Measurements from ENCODE around the gene USP5. TPM values are rescaled to one million over a fixed set of nuclear protein-coding genes. Genes with fewer than 3 reads are reported as not detected.
"Not testable (repeated sequence)": the region's sequence is repeated elsewhere in the genome, so short reads cannot be mapped to it uniquely, and the experiment has no call there.

The USP5 gene
- total and polyA plus RNA-seq, 2 of the 8 experiments (the other 6 are each of a cell fraction or from before 2014, with no cell fraction given) = 66.5 to 148 TPM

DNA sequence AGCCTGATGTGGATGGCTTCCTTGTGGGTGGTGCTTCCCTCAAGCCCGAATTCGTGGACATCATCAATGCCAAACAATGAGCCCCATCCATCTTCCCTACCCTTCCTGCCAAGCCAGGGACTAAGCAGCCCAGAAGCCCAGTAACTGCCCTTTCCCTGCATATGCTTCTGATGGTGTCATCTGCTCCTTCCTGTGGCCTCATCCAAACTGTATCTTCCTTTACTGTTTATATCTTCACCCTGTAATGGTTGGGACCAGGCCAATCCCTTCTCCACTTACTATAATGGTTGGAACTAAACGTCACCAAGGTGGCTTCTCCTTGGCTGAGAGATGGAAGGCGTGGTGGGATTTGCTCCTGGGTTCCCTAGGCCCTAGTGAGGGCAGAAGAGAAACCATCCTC is 18.4 kb downstream of the USP5 start:
- H3K56ac ChIP-seq (replicated peaks; ENCODE audit: insufficient read length, low read depth, low read length); H2BK12ac ChIP-seq (ENCODE audit: low read depth, low read length); H3K9ac ChIP-seq (replicated peaks in 1 of 4; ENCODE audit: extremely low read depth in 1 of 4, low read depth in 3 of 4, low read length in 3 of 4); H3K4me2 ChIP-seq (ENCODE audit: insufficient read depth in 1 of 2, low read depth in 2 of 2, low read length in 2 of 2); H2AK5ac ChIP-seq (ENCODE audit: low read depth, low read length); H2AFZ ChIP-seq (ENCODE audit: low read length); H4K8ac ChIP-seq (ENCODE audit: extremely low read depth, insufficient read depth, low read length); DNase-seq (ENCODE audit: low read depth in 1 of 2, low spot score in 2 of 2); H3K79me1 ChIP-seq (ENCODE audit: low read depth, low read length); H3K9me3 ChIP-seq (ENCODE audit: insufficient read depth in 2 of 2, low read depth in 1 of 2, low read length in 1 of 2); H3K27ac ChIP-seq (ENCODE audit: low read depth, low read length); H2BK15ac ChIP-seq (ENCODE audit: low read length); H3K27me3 ChIP-seq (replicated peaks in 1 of 4; ENCODE audit: control insufficient read depth in 3 of 4, extremely low read depth in 1 of 4, insufficient read depth in 3 of 4, low read length in 3 of 4); H4K91ac ChIP-seq (replicated peaks; ENCODE audit: insufficient read length, low read length); H3K23ac ChIP-seq (ENCODE audit: insufficient read length); H4K5ac ChIP-seq (ENCODE audit: insufficient read length, low read depth, low read length); H3K14ac ChIP-seq (ENCODE audit: insufficient read length); H2BK120ac ChIP-seq (replicated peaks; ENCODE audit: low read depth, low read length); FAIRE-seq; H3K4ac ChIP-seq (replicated peaks; ENCODE audit: insufficient read length, low read depth, low read length); H3K18ac ChIP-seq (ENCODE audit: extremely low read depth, low read length); H2BK20ac ChIP-seq (ENCODE audit: low read length); H3K4me3 ChIP-seq (ENCODE audit: extremely low read depth in 1 of 4, insufficient read depth in 2 of 4, low read depth in 3 of 4, low read length in 4 of 4): not testable (repeated sequence)
- Histone ChIP-seq H3K23me2 (ENCODE audit: low read depth, low read length) (peaks cover 21% of the 10 kb centered on the region), H3K79me2 (ENCODE audit: control insufficient read depth in 1 of 2, insufficient read depth in 2 of 2, low read length in 2 of 2) (peaks cover 0 to 26% of the 10 kb centered on the region in 2 experiments; a peak in 2 of 4 replicates), H4K20me1 (replicated peaks in 1 of 2; ENCODE audit: control insufficient read depth in 1 of 2, insufficient read depth in 2 of 2, low read length in 2 of 2) (peaks cover 25 to 30% of the 10 kb centered on the region in 2 experiments), H2BK5ac (ENCODE audit: low read depth, low read length) (0 out of 2 replicates have a peak overlapping the region, but pooled peaks have one; percentile 7), H3K4me1 (replicated peaks in 1 of 4; ENCODE audit: control insufficient read depth in 3 of 4, insufficient read depth in 4 of 4, low read length in 3 of 4) (peaks cover 7 to 50% (median 25%) of the 10 kb centered on the region in 4 experiments), H3K36me3 (ENCODE audit: control insufficient read depth in 2 of 4, insufficient read depth in 4 of 4, low read length in 3 of 4) (peaks cover 8 to 32% (median 13%) of the 10 kb centered on the region in 4 experiments)
- ChIA-PET CTCF (ENCODE audit: partially characterized antibody) (interaction anchor here (1.2 to 10.4 kb wide), 14 partner anchors 10 to 140 kb away, joined by 3 to 216 read pairs (median 18); partner anchors contain the start of genes C12orf57 and RNU7-1), POLR2A (ENCODE audit: partially characterized antibody) (interaction anchor here (0.6 to 18.9 kb wide), 15 partner anchors 9 to 335 kb away, joined by 3 to 588 read pairs (median 50); partner anchors contain the start of genes ATN1, C12orf57, CDCA3 and ENO2)
- TF ChIP-seq SP1 (IDR thresholded peaks at IDR 0.05; ENCODE audit: low read depth, low read length) = peak; percentile 51; the same call in 1 of the 2 replicates
- 88% methylated on average over 4 of the region's 4 CpGs; no CpG with 5 or more reads in 1 of the 2 experiments for WGBS, 2 experiments (ENCODE audit: extremely low coverage in 1 of 2, insufficient coverage in 1 of 2, insufficient read length in 1 of 2, insufficient replicate concordance in 2 of 2, low coverage in 1 of 2, low lambda C conversion rate in 2 of 2, missing lambda C conversion rate in 1 of 2)

Data from H1 (cell line).